Islet precursor cell (in vitro differentiated cells): ENCODE results near the gene SRSF3.
"Not testable (repeated sequence)": the region's sequence is repeated elsewhere in the genome, so short reads cannot be mapped to it uniquely, and the experiment has no call there.

Experiments used
- DNase-seq: peaks from one replicate; pipeline ENCODE4 v3.0.0-alpha.2; 2018

The SRSF3 gene

GRCh38 chr6:36650848-36651478, 56.8 kb downstream of the SRSF3 start:
- DNase-seq: peak; percentile 58

DNA sequence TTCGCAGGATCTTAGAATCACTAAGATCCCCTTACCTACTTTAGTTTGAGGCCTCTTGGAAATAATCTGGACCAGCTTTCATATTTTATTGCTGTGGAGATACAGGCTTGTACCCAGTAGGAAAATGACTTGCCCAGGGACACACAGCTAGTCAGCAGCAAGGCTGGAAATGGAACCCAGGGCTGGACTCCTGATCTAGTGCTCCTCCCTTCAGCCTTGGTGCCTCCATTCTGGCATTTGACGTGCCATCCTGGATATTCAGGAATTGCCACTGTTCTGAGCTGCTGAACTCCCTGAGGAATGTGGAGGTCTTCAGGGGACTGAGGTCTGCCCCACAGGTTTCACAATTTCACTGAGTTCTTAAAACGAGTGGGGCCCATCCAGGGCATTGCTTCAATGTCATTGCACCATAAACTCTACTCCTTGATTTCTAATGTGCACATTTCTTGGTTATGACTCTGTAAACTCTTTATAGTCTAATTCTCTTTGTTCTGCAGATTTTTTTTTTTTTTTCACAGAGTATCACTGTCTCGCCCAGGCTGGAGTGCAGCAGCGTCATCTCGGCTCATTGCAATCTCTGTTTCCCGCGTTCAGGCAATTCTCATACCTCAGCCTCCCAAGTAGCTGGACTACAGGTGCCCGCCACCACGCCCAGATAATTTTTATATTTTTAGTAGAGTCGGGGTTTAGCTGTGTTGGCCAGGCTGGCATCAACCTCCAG, 57.7 kb downstream of the SRSF3 start:
- no peak for DNase-seq

GRCh38 chr6:36654469-36654868, 60.3 kb downstream of the SRSF3 start:
- DNase-seq: not testable (repeated sequence)
